ENCODE measurements around the gene MMS22L.

DNA sequence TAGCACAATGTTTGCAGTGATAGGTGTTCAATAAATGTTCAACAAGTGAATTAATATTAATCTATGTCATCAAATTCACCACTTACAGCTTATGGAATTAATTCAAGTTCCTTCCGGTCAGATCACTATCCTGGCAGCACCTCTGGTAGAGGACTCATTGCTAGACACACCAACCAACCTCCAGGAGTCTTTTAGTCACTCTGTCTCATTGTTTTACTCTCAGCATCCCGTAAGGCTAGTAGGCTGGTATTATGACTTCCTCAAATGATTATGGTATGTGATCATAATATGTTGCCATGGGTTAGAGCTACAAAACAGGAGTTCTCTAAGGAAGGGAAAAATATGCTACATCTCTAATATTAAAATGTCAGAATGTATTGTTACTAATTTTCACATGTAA lies 21.7 kb upstream of the MMS22L start:
- TF ChIP-seq, protein P1, sequence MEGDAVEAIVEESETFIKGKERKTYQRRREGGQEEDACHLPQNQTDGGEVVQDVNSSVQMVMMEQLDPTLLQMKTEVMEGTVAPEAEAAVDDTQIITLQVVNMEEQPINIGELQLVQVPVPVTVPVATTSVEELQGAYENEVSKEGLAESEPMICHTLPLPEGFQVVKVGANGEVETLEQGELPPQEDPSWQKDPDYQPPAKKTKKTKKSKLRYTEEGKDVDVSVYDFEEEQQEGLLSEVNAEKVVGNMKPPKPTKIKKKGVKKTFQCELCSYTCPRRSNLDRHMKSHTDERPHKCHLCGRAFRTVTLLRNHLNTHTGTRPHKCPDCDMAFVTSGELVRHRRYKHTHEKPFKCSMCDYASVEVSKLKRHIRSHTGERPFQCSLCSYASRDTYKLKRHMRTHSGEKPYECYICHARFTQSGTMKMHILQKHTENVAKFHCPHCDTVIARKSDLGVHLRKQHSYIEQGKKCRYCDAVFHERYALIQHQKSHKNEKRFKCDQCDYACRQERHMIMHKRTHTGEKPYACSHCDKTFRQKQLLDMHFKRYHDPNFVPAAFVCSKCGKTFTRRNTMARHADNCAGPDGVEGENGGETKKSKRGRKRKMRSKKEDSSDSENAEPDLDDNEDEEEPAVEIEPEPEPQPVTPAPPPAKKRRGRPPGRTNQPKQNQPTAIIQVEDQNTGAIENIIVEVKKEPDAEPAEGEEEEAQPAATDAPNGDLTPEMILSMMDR (conservative IDR thresholded peaks at IDR 0.05; ENCODE audit: low read depth in 2 of 2): no peak
- TF ChIP-seq POLR2AphosphoS5 (IDR thresholded peaks at IDR 0.05; ENCODE audit: low read depth): no peak
- no peak for TF ChIP-seq NANOG (IDR thresholded peaks at IDR 0.05; ENCODE audit: borderline replicate concordance)
- no peak for TF ChIP-seq EZH2 (IDR thresholded peaks at IDR 0.05; ENCODE audit: low read depth, unreplicated experiment)
- no peak for TF ChIP-seq EZH2phosphoT487 (IDR thresholded peaks at IDR 0.05; ENCODE audit: unreplicated experiment)
- no peak for TF ChIP-seq CREB1 (CRISPR knock-in tag; IDR thresholded peaks at IDR 0.05; ENCODE audit: low read depth)
- TF ChIP-seq, protein P2, sequence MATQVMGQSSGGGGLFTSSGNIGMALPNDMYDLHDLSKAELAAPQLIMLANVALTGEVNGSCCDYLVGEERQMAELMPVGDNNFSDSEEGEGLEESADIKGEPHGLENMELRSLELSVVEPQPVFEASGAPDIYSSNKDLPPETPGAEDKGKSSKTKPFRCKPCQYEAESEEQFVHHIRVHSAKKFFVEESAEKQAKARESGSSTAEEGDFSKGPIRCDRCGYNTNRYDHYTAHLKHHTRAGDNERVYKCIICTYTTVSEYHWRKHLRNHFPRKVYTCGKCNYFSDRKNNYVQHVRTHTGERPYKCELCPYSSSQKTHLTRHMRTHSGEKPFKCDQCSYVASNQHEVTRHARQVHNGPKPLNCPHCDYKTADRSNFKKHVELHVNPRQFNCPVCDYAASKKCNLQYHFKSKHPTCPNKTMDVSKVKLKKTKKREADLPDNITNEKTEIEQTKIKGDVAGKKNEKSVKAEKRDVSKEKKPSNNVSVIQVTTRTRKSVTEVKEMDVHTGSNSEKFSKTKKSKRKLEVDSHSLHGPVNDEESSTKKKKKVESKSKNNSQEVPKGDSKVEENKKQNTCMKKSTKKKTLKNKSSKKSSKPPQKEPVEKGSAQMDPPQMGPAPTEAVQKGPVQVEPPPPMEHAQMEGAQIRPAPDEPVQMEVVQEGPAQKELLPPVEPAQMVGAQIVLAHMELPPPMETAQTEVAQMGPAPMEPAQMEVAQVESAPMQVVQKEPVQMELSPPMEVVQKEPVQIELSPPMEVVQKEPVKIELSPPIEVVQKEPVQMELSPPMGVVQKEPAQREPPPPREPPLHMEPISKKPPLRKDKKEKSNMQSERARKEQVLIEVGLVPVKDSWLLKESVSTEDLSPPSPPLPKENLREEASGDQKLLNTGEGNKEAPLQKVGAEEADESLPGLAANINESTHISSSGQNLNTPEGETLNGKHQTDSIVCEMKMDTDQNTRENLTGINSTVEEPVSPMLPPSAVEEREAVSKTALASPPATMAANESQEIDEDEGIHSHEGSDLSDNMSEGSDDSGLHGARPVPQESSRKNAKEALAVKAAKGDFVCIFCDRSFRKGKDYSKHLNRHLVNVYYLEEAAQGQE (IDR thresholded peaks at IDR 0.05; ENCODE audit: unreplicated experiment): no peak

Measured in GM23338 (cell line).